Left lung (tissue), 10 donors: ENCODE results near the gene COPZ1. TPM values are rescaled to one million over a fixed set of nuclear protein-coding genes. Genes with fewer than 3 reads are reported as not detected.

Source experiments
- ATAC-seq: fragments of 200-7000 bp; cut with Tn5 transposase; one replicate; pipeline ENCODE4 v1.9.1; 2020; ENCODE audit warnings: moderate library complexity
- DNase-seq, 4 donors: peaks; one replicate each; pipeline ENCODE4 v3.0.0-alpha.2; 2013 to 2020
- H3K27ac ChIP-seq, 2 donors: fragments of 200-600 bp; sonication (generic) in 1 of 2; one replicate each; pipeline versions ENCODE4 v1.5.0 to v1.8.0; 2020 to 2021
- H3K27me3 ChIP-seq, 2 donors: fragments of 200-600 bp; sonication (generic) in 1 of 2; one replicate each; pipeline versions ENCODE4 v1.5.0 to v1.8.0; 2020 to 2021
- H3K36me3 ChIP-seq, 2 donors: fragments of 200-600 bp; sonication (generic) in 1 of 2; one replicate each; pipeline versions ENCODE4 v1.5.0 to v1.8.0; 2020 to 2021
- H3K4me1 ChIP-seq, 2 donors: fragments of 200-600 bp; one replicate each; pipeline ENCODE4 v1.8.0; 2021
- H3K4me3 ChIP-seq, 2 donors: fragments of 200-600 bp; sonication (generic) in 1 of 2; one replicate each; pipeline versions ENCODE4 v1.5.0 to v1.8.0; 2020 to 2021; ENCODE audit warnings: mild to moderate bottlenecking in 1 of 2
- H3K9me3 ChIP-seq, 2 donors: fragments of 200-600 bp; sonication (generic) in 1 of 2; one replicate each; pipeline versions ENCODE4 v1.5.0 to v1.8.0; 2020 to 2021
- intact Hi-C, 2 donors: fragments of 100-400 bp; cut with DNase I; formaldehyde crosslinking; loops; one replicate each; pipeline versions ENCODE4 v1.11.2 to v1.14.2; 2022
- polyA plus RNA-seq, 6 donors: library from polyadenylated mRNA; unstranded; fragments of 120-200 nt; gene quantifications; one replicate each; pipeline ENCODE4 v1.2.1, GENCODE V29; 2013; ENCODE audit not compliant: insufficient read length in 6 of 6
- total RNA-seq, 2 donors: library from RNA; stranded (reverse); fragmentation: NEBNext Ultra II Directional; extraction: Animal tissue kit (Norgen Biotek cat#: 25700); gene quantifications; one replicate each; pipeline ENCODE4 v1.2.1, GENCODE V29; 2021
- TF ChIP-seq, protein P1 (sequence below), 2 donors: fragments of 200-600 bp; sonication (generic) in 1 of 2; IDR thresholded peaks; one replicate each; pipeline versions ENCODE4 v1.5.0 to v1.8.0; 2021; ENCODE audit warnings: antibody characterized with exemption in 2 of 2
- donor health status: DM: no; HTN: yes; CAD: no.
- donor health status: DM: no; HTN: no; CAD: no.

Gene COPZ1
- total and polyA plus RNA-seq, 8 donors = 157 to 232 (median 211) TPM

DNA sequence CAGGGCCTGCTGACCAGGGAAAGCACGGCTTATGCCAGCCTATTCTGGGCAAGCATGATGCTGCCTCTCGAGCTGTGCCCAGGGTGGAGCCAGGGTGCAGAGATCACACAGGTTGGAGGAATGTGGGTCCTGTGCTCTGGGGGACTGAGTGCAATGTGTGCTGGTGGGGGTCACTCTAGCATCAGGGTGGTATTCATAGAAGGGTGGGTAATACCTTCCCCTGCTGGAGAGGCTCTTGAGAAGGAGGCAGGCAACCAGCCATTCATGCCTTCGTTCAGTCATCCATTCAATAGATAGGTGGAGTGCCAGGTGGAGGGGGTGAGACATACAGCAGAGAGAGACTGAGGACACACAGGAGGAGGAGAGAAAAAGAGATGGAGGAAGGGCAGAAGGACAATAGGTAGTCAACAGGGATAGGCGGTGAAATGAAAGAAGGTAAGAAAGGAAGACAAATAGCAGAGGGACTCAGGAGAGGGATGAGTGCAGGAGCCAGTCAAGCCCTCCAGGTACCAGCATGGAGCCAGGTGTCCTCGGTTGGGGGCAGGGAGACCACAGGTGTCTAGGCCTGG is 64.8 kb downstream of the COPZ1 start:
- Histone ChIP-seq H3K4me3 (no peak overlapping the region), H3K36me3 (peaks cover 0 to 9% of the 10 kb centered on the region in 2 donors), H3K9me3 (no peaks in the 10 kb centered on the region), H3K27me3 (no peaks in the 10 kb centered on the region), H3K4me1 (peaks cover 8 to 72% of the 10 kb centered on the region in 2 donors), H3K27ac (no peak overlapping the region)
- ATAC-seq (no peak), DNase-seq (no peak)
- intact Hi-C loops = no loop called here
- TF ChIP-seq, protein P1, sequence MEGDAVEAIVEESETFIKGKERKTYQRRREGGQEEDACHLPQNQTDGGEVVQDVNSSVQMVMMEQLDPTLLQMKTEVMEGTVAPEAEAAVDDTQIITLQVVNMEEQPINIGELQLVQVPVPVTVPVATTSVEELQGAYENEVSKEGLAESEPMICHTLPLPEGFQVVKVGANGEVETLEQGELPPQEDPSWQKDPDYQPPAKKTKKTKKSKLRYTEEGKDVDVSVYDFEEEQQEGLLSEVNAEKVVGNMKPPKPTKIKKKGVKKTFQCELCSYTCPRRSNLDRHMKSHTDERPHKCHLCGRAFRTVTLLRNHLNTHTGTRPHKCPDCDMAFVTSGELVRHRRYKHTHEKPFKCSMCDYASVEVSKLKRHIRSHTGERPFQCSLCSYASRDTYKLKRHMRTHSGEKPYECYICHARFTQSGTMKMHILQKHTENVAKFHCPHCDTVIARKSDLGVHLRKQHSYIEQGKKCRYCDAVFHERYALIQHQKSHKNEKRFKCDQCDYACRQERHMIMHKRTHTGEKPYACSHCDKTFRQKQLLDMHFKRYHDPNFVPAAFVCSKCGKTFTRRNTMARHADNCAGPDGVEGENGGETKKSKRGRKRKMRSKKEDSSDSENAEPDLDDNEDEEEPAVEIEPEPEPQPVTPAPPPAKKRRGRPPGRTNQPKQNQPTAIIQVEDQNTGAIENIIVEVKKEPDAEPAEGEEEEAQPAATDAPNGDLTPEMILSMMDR (IDR thresholded peaks at IDR 0.05) = no peak

GRCh38 chr12:54390176-54390667 is 65.3 kb downstream of the COPZ1 start:
- ATAC-seq = no peak
- Histone ChIP-seq H3K36me3 (peaks cover 0 to 15% of the 10 kb centered on the region in 2 donors), H3K4me1 (peaks cover 8 to 67% of the 10 kb centered on the region in 2 donors), H3K4me3 (no peak overlapping the region), H3K27me3 (no peaks in the 10 kb centered on the region), H3K27ac (no peak overlapping the region), H3K9me3 (no peaks in the 10 kb centered on the region)
- intact Hi-C loops = no loop called here
- TF ChIP-seq, protein P1 (IDR thresholded peaks at IDR 0.05) = no peak
- no peak for DNase-seq

- intact Hi-C loops = no loop called here
- TF ChIP-seq, protein P1 (IDR thresholded peaks at IDR 0.05) = no peak
- peak in 3 of 4 donors; percentile 57 to 86 (median 65) for DNase-seq
- no peak overlapping the region for H3K27ac ChIP-seq
- ATAC-seq = peak; percentile 65
- H3K9me3 ChIP-seq = no peaks in the 10 kb centered on the region
- peak overlapping the region; percentile 24 to 33 for H3K4me3 ChIP-seq
- peaks cover 8 to 61% of the 10 kb centered on the region in 2 donors for H3K4me1 ChIP-seq
- no peaks in the 10 kb centered on the region for H3K27me3 ChIP-seq
- H3K36me3 ChIP-seq = peaks cover 0 to 22% of the 10 kb centered on the region in 2 donors
Observed at GRCh38 chr12:54390668-54391551, 66.0 kb downstream of the COPZ1 start.

DNA sequence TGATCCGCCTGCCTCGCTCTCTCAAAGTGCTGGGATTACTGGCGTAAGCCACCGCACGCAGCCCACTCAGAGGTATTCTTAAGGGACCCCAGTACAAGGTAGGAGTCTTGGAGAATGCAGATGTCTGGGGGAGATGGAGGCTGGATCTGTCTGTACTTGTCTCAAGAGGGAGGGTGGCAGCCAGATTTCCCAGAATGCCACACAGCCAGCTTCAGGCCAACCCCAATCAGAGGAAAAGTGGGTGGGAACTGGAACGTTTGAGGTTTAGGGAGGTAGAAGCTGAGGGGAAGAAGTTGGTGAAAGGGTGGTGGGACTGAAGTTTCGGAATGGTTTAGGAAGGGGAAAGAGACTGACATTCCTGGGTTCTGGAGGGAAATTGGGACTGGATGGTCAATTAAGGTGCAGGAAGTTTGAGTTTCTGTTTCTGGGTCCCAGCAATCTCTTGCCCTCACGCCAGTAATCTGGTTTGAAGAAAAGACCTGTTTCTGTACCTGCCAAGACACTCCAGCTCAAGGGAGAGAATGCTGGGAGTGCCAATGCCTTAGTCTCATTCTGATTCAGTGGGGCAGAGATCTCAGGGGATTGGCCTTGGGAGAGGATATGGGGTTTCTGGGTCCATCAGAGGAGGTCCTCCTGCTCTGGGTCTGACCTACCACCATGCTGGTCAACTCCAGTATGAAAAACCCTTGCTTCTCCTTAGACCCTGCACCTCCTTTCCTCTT is 67.7 kb downstream of the COPZ1 start:
- DNase-seq = peak in 1 of 4 donors; percentile 7
- H3K27ac ChIP-seq = no peak overlapping the region
- H3K4me3 ChIP-seq = no peak overlapping the region
- H3K27me3 ChIP-seq = no peaks in the 10 kb centered on the region
- ATAC-seq = no peak
- H3K9me3 ChIP-seq = no peaks in the 10 kb centered on the region
- intact Hi-C loops = no loop called here
- TF ChIP-seq, protein P1 (IDR thresholded peaks at IDR 0.05) = no peak
- peaks cover 8 to 47% of the 10 kb centered on the region in 2 donors for H3K4me1 ChIP-seq
- H3K36me3 ChIP-seq = peaks cover 4 to 39% of the 10 kb centered on the region in 2 donors
